Smooth muscle cell (in vitro differentiated cells): ENCODE results near the gene ATP5MC3. TPM values are rescaled to one million over a fixed set of nuclear protein-coding genes. Genes with fewer than 3 reads are reported as not detected.

Experiments used
- DNase-seq: peaks from one replicate; lab custom pipeline; 2025; ENCODE audit not compliant: unreplicated experiment; lab: John Stamatoyannopoulos, UW
- H2AFZ ChIP-seq: fragments of 200-600 bp; sonication (generic); 2 replicates; pipeline ENCODE4 v1.6.0; 2016; ENCODE audit warnings: antibody characterized with exemption, low read depth, mild to moderate bottlenecking
- H3F3A ChIP-seq: fragments of 200-600 bp; sonication (generic); 2 replicates; pipeline ENCODE4 v1.6.0; 2017; ENCODE audit warnings: antibody characterized with exemption, low read depth
- H3K27ac ChIP-seq: fragments of 200-600 bp; sonication (generic); 2 replicates; pipeline ENCODE4 v1.5.1; 2016; ENCODE audit warnings: low read depth, mild to moderate bottlenecking
- H3K27me3 ChIP-seq: fragments of 200-600 bp; sonication (generic); 2 replicates; pipeline ENCODE4 v1.6.1; 2016; ENCODE audit warnings: low read depth, mild to moderate bottlenecking
- H3K36me3 ChIP-seq: fragments of 200-600 bp; sonication (generic); 2 replicates; pipeline ENCODE4 v1.5.1; 2016; ENCODE audit warnings: low read depth
- H3K4me1 ChIP-seq: fragments of 200-600 bp; sonication (generic); 2 replicates; pipeline ENCODE4 v1.5.1; 2016; ENCODE audit warnings: low read depth
- H3K4me2 ChIP-seq: fragments of 200-600 bp; sonication (generic); 2 replicates; pipeline ENCODE4 v1.6.0; 2016; ENCODE audit warnings: mild to moderate bottlenecking
- H3K4me3 ChIP-seq: fragments of 200-600 bp; sonication (generic); 2 replicates; pipeline ENCODE4 v1.5.1; 2016; ENCODE audit warnings: mild to moderate bottlenecking
- H3K79me2 ChIP-seq: fragments of 200-600 bp; sonication (generic); 2 replicates; pipeline ENCODE4 v1.6.0; 2016; ENCODE audit warnings: low read depth, mild to moderate bottlenecking
- H3K9ac ChIP-seq: fragments of 200-600 bp; sonication (generic); 2 replicates; pipeline ENCODE4 v1.6.0; 2016; ENCODE audit warnings: low read depth
- H3K9me3 ChIP-seq: fragments of 200-600 bp; sonication (generic); replicated peaks from 2 replicates; pipeline ENCODE4 v1.5.1; 2016; ENCODE audit warnings: low read depth
- H4K20me1 ChIP-seq: fragments of 200-600 bp; sonication (generic); 2 replicates; pipeline ENCODE4 v1.6.0; 2016; ENCODE audit warnings: low read depth
- WGBS: methylation state at CpG from one replicate; pipeline ENCODE4 v1.1.7; 2016; ENCODE audit warnings: low lambda C conversion rate; 5-methylcytosine and 5-hydroxymethylcytosine counted together
- microRNA counts: library from miRNA; unstranded; fragments of <30 nt; microRNA quantifications from one replicate; lab custom pipeline; 2016
- microRNA-seq: library from miRNA; unstranded; fragments of <30 nt; microRNA quantifications from one replicate; pipeline ENCODE4, GENCODE V29; 2016; ENCODE audit warnings: borderline number of aligned reads
- polyA plus RNA-seq: library from polyadenylated mRNA; unstranded; fragments of >200 nt; fragmentation: Nextera tagmentation; extraction: Ambion mirVana; gene quantifications from 2 replicates; pipeline ENCODE4 v1.2.1, GENCODE V29; 2016
- small RNA-seq: library from RNA; depleted of rRNA; stranded (forward); fragments of <200 nt; gene quantifications from one replicate; pipeline ENCODE3, GENCODE V24; 2014
- total RNA-seq: library from RNA; depleted of rRNA; stranded (reverse); fragments of >200 nt; gene quantifications from 2 replicates; pipeline ENCODE4 v1.2.3, GENCODE V29; 2014
- TF ChIP-seq, protein P1 (sequence below): fragments of 200-600 bp; sonication (generic); IDR thresholded peaks from 2 replicates; pipeline ENCODE4 v1.5.1; 2017; ENCODE audit warnings: borderline replicate concordance, mild to moderate bottlenecking, antibody characterized with exemption; ENCODE audit not compliant: insufficient read depth, poor library complexity, severe bottlenecking

Gene ATP5MC3
- total and polyA plus RNA-seq, 2 experiments from 2014 or later = 251 to 519 TPM

DNA sequence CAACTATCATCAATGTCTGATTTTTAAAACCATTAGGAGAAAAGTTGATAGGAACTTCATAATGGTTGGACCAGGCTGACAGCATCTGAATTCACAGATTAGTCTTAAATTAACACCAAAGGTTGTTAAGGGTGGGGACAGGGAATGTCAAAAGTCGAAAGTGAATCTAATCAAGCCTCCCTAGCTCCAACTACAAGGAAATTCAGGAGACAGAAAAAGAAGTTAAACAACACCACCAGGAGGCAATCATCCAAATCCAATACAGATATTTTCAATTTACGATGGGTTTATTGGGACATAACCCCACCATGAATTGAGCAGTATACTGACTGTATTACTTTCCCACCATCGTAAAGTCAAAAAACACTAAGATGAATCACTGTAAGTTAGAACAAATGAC is 46.3 kb downstream of the ATP5MC3 start:
- H3K4me2 ChIP-seq = no peak overlapping the region
- TF ChIP-seq, protein P1, sequence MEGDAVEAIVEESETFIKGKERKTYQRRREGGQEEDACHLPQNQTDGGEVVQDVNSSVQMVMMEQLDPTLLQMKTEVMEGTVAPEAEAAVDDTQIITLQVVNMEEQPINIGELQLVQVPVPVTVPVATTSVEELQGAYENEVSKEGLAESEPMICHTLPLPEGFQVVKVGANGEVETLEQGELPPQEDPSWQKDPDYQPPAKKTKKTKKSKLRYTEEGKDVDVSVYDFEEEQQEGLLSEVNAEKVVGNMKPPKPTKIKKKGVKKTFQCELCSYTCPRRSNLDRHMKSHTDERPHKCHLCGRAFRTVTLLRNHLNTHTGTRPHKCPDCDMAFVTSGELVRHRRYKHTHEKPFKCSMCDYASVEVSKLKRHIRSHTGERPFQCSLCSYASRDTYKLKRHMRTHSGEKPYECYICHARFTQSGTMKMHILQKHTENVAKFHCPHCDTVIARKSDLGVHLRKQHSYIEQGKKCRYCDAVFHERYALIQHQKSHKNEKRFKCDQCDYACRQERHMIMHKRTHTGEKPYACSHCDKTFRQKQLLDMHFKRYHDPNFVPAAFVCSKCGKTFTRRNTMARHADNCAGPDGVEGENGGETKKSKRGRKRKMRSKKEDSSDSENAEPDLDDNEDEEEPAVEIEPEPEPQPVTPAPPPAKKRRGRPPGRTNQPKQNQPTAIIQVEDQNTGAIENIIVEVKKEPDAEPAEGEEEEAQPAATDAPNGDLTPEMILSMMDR = no peak
- H3K9me3 ChIP-seq = no peaks in the 10 kb centered on the region
- H3K4me3 ChIP-seq = no peak overlapping the region
- no peaks in the 10 kb centered on the region for H3F3A ChIP-seq
- H3K4me1 ChIP-seq = peaks cover 2% of the 10 kb centered on the region
- peaks cover 89% of the 10 kb centered on the region for H4K20me1 ChIP-seq
- H3K27me3 ChIP-seq = no peaks in the 10 kb centered on the region
- DNase-seq = no peak
- H2AFZ ChIP-seq = no peak overlapping the region
- H3K27ac ChIP-seq = no peak overlapping the region
- H3K9ac ChIP-seq = no peak overlapping the region
- H3K36me3 ChIP-seq = peaks cover 4% of the 10 kb centered on the region
- WGBS = 93% methylated on average over 3 of the region's 3 CpGs
- peaks cover 63% of the 10 kb centered on the region for H3K79me2 ChIP-seq

DNA sequence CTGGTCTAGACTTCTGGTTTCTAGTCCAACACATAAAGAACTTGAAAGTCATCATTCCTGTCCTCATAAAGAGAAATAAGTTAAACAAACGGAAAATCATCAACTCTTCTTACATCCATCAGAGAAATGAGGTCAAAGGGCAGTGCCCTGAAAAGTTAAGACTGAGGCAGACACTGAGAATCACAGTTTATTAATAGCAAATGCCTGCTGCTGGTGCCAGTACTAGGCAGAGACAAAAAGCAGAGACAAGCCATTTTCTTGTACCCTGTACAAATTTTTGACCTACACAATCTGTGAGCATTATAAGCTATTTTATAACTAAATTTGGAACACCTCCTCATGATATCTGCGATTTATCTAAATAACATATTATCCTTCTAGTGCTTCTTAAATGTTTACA is 50.3 kb downstream of the ATP5MC3 start:
- TF ChIP-seq, protein P1 = no peak
- H3K79me2 ChIP-seq = peaks cover 47% of the 10 kb centered on the region
- WGBS = 93% methylated on average over 2 of the region's 2 CpGs
- no peaks in the 10 kb centered on the region for H3K4me1 ChIP-seq
- peaks cover 57% of the 10 kb centered on the region for H4K20me1 ChIP-seq
- H3K9me3 ChIP-seq = no peaks in the 10 kb centered on the region
- no peaks in the 10 kb centered on the region for H3K27me3 ChIP-seq
- no peak for DNase-seq
- H3F3A ChIP-seq = no peaks in the 10 kb centered on the region
- no peak overlapping the region for H3K9ac ChIP-seq
- H3K36me3 ChIP-seq = peaks cover 13% of the 10 kb centered on the region
- H2AFZ ChIP-seq = no peak overlapping the region
- no peak overlapping the region for H3K27ac ChIP-seq
- H3K4me2 ChIP-seq = no peak overlapping the region
- no peak overlapping the region for H3K4me3 ChIP-seq

DNA sequence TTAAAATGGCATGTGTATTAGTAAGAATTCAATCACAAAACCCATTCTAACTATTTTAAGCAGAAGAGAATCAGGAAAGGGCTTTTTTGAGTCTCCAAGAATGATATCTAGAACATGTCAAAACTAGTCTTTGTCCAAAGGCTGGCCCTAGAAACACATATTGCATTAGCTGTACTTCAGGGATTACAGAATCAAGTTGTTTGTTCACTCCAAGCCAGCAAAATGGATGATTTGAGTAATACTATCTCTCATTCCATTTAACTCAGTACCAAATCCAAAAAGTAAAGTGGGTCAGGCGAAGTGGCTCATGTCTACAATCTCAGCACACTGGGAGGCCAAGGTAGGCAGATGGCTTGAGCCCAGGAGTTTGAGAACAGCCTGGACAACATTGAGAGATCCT is 54.8 kb downstream of the ATP5MC3 start:
- DNase-seq = no peak
- Histone ChIP-seq H3K4me1 (no peaks in the 10 kb centered on the region), H3K79me2 (peaks cover 42% of the 10 kb centered on the region), H3K4me2 (no peak overlapping the region), H3K27ac (no peak overlapping the region), H4K20me1 (peaks cover 50% of the 10 kb centered on the region), H3K36me3 (peaks cover 13% of the 10 kb centered on the region), H3K9me3 (no peaks in the 10 kb centered on the region), H3K9ac (no peak overlapping the region), H3K27me3 (no peaks in the 10 kb centered on the region), H3F3A (no peaks in the 10 kb centered on the region), H2AFZ (no peak overlapping the region), H3K4me3 (no peak overlapping the region)
- WGBS = 100% methylated on average over 1 of the region's 1 CpG
- TF ChIP-seq, protein P1 = no peak

MicroRNAs encoded within 50 kb of the gene (microRNA counts, 767-probe panel; counts per million panel counts)
- microRNA hsa-miR-933 (lab: Ali Mortazavi, UCI) = 183 counts per million

Small RNA genes within 50 kb of the gene (microRNA-seq; reads per million reads assigned to microRNA genes)
- gene MIR933 = 8.2 reads per million, percentile 8 among the genes with 10 or more reads in this experiment

Small RNA genes within 50 kb of the gene (small RNA-seq; reads per million reads assigned to genes)
- not detected for gene MIR933

Other genes with a start within 250 kb of the ATP5MC3 start
- 33.5 and 40.4 TPM in 2 replicates for gene CHN1, start 176.3 kb downstream of the ATP5MC3 start, total RNA-seq
- gene CHN1, start 176.3 kb downstream of the ATP5MC3 start, polyA plus RNA-seq = 30.2 and 44.8 TPM in 2 replicates
- 59.6 and 72.5 TPM in 2 replicates for gene ATF2, start 13.5 kb downstream of the ATP5MC3 start, total RNA-seq
- gene ATF2, start 13.5 kb downstream of the ATP5MC3 start, polyA plus RNA-seq = 17.8 and 28.0 TPM in 2 replicates